GM12864 (cell line): ENCODE measurements around the gene NATD1.

ENCODE experiments used
- DNase-seq: peaks from one replicate; pipeline ENCODE4 v3.0.0-alpha.2; 2011; ENCODE audit warnings: low read depth
- H3K4me3 ChIP-seq: 2 replicates; pipeline ENCODE4 v1.5.1; 2011; ENCODE audit warnings: mild to moderate bottlenecking, low read depth, low read length, control low read depth
- CTCF ChIP-seq: IDR thresholded peaks from 2 replicates; pipeline ENCODE4 v1.5.1; 2011; ENCODE audit warnings: low read depth, mild to moderate bottlenecking, moderate library complexity, low read length, control low read depth, inconsistent platforms; ENCODE audit errors: missing control alignments

Gene NATD1

GRCh38 chr17:21294321-21295035, 41.3 kb upstream of the NATD1 start:
- DNase-seq, result no peak
- H3K4me3 ChIP-seq, result no peak overlapping the region
- no peak for TF ChIP-seq CTCF

GRCh38 chr17:21293831-21294210, 40.6 kb upstream of the NATD1 start:
- no peak for TF ChIP-seq CTCF
- no peak overlapping the region for H3K4me3 ChIP-seq
- DNase-seq, result no peak

GRCh38 chr17:21292867-21293830, 39.9 kb upstream of the NATD1 start:
- no peak overlapping the region for H3K4me3 ChIP-seq
- TF ChIP-seq CTCF, result no peak
- no peak for DNase-seq

- H3K4me3 ChIP-seq, result no peak overlapping the region
- no peak for TF ChIP-seq CTCF
- no peak for DNase-seq
Observed at GRCh38 chr17:21291862-21292261, 38.7 kb upstream of the NATD1 start.

GRCh38 chr17:21291357-21291756, 38.1 kb upstream of the NATD1 start:
- no peak for DNase-seq
- TF ChIP-seq CTCF, result no peak
- no peak overlapping the region for H3K4me3 ChIP-seq

- TF ChIP-seq CTCF, result no peak
- H3K4me3 ChIP-seq, result no peak overlapping the region
- no peak for DNase-seq
Observed at GRCh38 chr17:21289902-21290571, 36.8 kb upstream of the NATD1 start.
